ENCODE measurements around the gene INSYN1. TPM values are rescaled to one million over a fixed set of nuclear protein-coding genes. Genes with fewer than 3 reads are reported as not detected.

The INSYN1 gene
- total and polyA plus RNA-seq, 2 experiments from 2014 or later, result 0.18 to 14.2 TPM

- TF ChIP-seq ZNF462 (CRISPR knock-in tag; IDR thresholded peaks at IDR 0.05) (no peak), ZNF331 (CRISPR knock-in tag; IDR thresholded peaks at IDR 0.05; ENCODE audit: low read depth) (no peak), STAT1 (IDR thresholded peaks at IDR 0.05; ENCODE audit: unreplicated experiment) (no peak), EZH2 (IDR thresholded peaks at IDR 0.05; ENCODE audit: low read depth, unreplicated experiment) (no peak), JUNB (IDR thresholded peaks at IDR 0.05; ENCODE audit: unreplicated experiment) (no peak)
- TF ChIP-seq, protein P1, sequence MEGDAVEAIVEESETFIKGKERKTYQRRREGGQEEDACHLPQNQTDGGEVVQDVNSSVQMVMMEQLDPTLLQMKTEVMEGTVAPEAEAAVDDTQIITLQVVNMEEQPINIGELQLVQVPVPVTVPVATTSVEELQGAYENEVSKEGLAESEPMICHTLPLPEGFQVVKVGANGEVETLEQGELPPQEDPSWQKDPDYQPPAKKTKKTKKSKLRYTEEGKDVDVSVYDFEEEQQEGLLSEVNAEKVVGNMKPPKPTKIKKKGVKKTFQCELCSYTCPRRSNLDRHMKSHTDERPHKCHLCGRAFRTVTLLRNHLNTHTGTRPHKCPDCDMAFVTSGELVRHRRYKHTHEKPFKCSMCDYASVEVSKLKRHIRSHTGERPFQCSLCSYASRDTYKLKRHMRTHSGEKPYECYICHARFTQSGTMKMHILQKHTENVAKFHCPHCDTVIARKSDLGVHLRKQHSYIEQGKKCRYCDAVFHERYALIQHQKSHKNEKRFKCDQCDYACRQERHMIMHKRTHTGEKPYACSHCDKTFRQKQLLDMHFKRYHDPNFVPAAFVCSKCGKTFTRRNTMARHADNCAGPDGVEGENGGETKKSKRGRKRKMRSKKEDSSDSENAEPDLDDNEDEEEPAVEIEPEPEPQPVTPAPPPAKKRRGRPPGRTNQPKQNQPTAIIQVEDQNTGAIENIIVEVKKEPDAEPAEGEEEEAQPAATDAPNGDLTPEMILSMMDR (conservative IDR thresholded peaks at IDR 0.05; ENCODE audit: low read depth in 2 of 2), result no peak
These were observed 15.6 kb downstream of the INSYN1 start (continued) for GRCh38 chr15:73737535-73737934.

- H3K27ac Mint-ChIP-seq, result no peak overlapping the region
- no peak for ATAC-seq
- TF ChIP-seq, protein P1 (conservative IDR thresholded peaks at IDR 0.05; ENCODE audit: low read depth in 2 of 2), result no peak
- no peak for TF ChIP-seq CREB1 (CRISPR knock-in tag; IDR thresholded peaks at IDR 0.05; ENCODE audit: low read depth)
- TF ChIP-seq, protein P2, sequence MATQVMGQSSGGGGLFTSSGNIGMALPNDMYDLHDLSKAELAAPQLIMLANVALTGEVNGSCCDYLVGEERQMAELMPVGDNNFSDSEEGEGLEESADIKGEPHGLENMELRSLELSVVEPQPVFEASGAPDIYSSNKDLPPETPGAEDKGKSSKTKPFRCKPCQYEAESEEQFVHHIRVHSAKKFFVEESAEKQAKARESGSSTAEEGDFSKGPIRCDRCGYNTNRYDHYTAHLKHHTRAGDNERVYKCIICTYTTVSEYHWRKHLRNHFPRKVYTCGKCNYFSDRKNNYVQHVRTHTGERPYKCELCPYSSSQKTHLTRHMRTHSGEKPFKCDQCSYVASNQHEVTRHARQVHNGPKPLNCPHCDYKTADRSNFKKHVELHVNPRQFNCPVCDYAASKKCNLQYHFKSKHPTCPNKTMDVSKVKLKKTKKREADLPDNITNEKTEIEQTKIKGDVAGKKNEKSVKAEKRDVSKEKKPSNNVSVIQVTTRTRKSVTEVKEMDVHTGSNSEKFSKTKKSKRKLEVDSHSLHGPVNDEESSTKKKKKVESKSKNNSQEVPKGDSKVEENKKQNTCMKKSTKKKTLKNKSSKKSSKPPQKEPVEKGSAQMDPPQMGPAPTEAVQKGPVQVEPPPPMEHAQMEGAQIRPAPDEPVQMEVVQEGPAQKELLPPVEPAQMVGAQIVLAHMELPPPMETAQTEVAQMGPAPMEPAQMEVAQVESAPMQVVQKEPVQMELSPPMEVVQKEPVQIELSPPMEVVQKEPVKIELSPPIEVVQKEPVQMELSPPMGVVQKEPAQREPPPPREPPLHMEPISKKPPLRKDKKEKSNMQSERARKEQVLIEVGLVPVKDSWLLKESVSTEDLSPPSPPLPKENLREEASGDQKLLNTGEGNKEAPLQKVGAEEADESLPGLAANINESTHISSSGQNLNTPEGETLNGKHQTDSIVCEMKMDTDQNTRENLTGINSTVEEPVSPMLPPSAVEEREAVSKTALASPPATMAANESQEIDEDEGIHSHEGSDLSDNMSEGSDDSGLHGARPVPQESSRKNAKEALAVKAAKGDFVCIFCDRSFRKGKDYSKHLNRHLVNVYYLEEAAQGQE (IDR thresholded peaks at IDR 0.05; ENCODE audit: unreplicated experiment), result no peak
- TF ChIP-seq POLR2AphosphoS5 (IDR thresholded peaks at IDR 0.05; ENCODE audit: low read depth), result no peak
These were observed 20.2 kb downstream of the INSYN1 start for GRCh38 chr15:73732930-73733329.

More at GRCh38 chr15:73732930-73733329, 20.2 kb downstream of the INSYN1 start:
- H3K4me1 ChIP-seq (ENCODE audit: insufficient read depth), result no peaks in the 10 kb centered on the region
- H3K27me3 ChIP-seq (ENCODE audit: insufficient read depth), result no peaks in the 10 kb centered on the region
- no peak overlapping the region for H3K4me3 ChIP-seq
- no peak for DNase-seq (ENCODE audit: low spot score)
- H3K4me3 Mint-ChIP-seq, result no peak overlapping the region
- H3K4me1 Mint-ChIP-seq, result no peaks in the 10 kb centered on the region; the same call in 2 of the 3 replicates
- H3K9me2 ChIP-seq (ENCODE audit: insufficient read depth), result no peaks in the 10 kb centered on the region
- H3K27ac ChIP-seq (ENCODE audit: low read depth), result no peak overlapping the region
- no peak overlapping the region for H2AFZ ChIP-seq
- H3K36me3 ChIP-seq (ENCODE audit: insufficient read depth), result no peaks in the 10 kb centered on the region
- H3K9me3 Mint-ChIP-seq, result peaks cover 4% of the 10 kb centered on the region; the same call in 1 of the 3 replicates
- H4K20me1 ChIP-seq (replicated peaks; ENCODE audit: insufficient read depth), result no peaks in the 10 kb centered on the region
- no peak overlapping the region for H3K4me2 ChIP-seq
- H3K79me2 ChIP-seq (replicated peaks; ENCODE audit: insufficient read depth), result no peaks in the 10 kb centered on the region
- H3K27me3 Mint-ChIP-seq (ENCODE audit: insufficient read depth, low read depth, poor library complexity), result peaks cover 2% of the 10 kb centered on the region
- H3K36me3 Mint-ChIP-seq (ENCODE audit: low read depth), result peaks cover 5% of the 10 kb centered on the region; the same call in 1 of the 3 replicates
- no peaks in the 10 kb centered on the region for H3F3A ChIP-seq (replicated peaks; ENCODE audit: low read depth)
